SU-DHL-6 (cell line): ENCODE measurements around the gene NAMPT.

Experiments
- EZH2phosphoT487 ChIP-seq: fragments of 200-600 bp; sonication (generic), shearing (Covaris generic); conservative IDR thresholded peaks from 2 replicates; pipeline ENCODE4 v1.6.1; 2018; ENCODE audit warnings: mild to moderate bottlenecking, antibody characterized with exemption, low read length, moderate library complexity, mixed read lengths
- TF ChIP-seq, protein P1 (sequence below): fragments of 200-600 bp; sonication (generic); IDR thresholded peaks from one replicate; pipeline ENCODE4 v1.5.1; 2017; ENCODE audit warnings: antibody characterized with exemption, mild to moderate bottlenecking, low read length, moderate library complexity; ENCODE audit not compliant: insufficient read depth, poor library complexity, severe bottlenecking

DNA sequence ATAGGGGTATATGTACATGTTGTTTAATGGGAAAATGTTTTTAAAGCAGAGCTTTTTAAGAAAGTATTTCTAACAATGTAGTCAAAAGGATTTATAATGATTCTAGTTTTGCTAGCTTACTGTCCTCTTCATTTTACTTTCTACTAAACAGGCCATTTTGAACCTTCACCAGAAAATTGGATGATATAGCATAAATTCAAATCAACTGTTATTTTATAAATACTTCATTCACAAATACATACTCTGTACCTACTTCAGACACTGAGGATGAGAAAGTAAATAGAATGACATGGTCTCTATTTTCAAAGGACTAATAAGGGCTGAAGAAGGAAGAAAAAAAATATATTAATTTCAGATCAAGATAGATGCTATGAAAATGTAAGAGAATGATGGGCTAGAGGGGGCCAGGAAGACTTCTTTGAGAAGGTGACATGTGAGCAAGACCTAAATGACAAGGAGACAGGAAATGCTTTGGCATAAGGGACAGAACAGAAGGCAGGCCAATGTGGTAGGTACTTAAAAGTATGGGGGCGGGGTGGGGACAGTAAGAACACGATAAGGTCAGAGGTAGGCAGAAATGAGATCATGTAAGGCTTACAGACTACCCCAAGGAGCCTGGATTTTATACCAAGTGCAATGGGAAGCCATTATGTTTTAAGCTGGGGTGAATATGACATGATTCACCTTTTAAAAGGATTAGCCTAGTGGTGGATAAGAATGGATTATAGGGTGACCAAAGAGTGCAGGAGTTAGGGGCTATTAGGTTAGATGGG, 5.2 kb downstream of the NAMPT start:
- TF ChIP-seq, protein P1, sequence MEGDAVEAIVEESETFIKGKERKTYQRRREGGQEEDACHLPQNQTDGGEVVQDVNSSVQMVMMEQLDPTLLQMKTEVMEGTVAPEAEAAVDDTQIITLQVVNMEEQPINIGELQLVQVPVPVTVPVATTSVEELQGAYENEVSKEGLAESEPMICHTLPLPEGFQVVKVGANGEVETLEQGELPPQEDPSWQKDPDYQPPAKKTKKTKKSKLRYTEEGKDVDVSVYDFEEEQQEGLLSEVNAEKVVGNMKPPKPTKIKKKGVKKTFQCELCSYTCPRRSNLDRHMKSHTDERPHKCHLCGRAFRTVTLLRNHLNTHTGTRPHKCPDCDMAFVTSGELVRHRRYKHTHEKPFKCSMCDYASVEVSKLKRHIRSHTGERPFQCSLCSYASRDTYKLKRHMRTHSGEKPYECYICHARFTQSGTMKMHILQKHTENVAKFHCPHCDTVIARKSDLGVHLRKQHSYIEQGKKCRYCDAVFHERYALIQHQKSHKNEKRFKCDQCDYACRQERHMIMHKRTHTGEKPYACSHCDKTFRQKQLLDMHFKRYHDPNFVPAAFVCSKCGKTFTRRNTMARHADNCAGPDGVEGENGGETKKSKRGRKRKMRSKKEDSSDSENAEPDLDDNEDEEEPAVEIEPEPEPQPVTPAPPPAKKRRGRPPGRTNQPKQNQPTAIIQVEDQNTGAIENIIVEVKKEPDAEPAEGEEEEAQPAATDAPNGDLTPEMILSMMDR = no peak
- TF ChIP-seq EZH2phosphoT487 = no peak
